Measurements from ENCODE around the gene DHRS13. TPM values are rescaled to one million over a fixed set of nuclear protein-coding genes. Genes with fewer than 3 reads are reported as not detected.

Gene DHRS13, protein sequence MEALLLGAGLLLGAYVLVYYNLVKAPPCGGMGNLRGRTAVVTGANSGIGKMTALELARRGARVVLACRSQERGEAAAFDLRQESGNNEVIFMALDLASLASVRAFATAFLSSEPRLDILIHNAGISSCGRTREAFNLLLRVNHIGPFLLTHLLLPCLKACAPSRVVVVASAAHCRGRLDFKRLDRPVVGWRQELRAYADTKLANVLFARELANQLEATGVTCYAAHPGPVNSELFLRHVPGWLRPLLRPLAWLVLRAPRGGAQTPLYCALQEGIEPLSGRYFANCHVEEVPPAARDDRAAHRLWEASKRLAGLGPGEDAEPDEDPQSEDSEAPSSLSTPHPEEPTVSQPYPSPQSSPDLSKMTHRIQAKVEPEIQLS
- 11.2 and 11.4 TPM in 2 replicates for polyA plus RNA-seq (2013)

DNA sequence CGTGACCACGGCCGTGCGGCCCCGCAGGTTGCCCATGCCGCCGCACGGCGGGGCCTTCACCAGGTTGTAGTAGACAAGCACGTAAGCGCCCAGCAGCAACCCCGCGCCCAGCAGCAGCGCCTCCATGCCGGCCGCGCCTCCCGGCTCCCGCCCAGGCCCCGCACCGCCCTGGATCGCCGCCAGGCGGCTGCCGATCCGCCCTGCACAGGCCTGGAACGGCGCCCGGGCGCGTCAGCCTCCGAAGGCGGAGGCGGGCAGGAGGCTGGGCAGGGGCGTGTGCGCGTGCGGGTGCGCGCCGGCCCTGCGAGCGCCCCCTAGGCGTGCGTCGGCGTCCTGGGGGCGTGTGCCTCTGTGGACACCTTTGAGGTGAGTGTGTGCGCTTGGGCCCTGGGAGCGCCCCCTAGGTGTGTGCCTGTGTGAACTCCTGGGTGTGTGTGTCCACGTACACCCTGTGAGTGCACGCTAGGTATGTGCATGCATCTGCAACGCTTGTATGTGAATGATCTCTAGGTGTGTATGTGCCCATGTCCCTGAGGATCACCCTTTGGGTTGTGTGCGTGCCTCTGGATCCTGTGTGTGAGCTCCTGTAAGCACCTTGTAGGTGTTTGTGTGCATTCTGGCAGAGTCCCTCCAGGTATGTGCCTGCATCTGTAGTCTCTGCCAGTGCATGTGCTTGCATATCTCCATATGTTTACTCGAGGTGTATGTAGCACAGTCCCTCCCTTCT is at the start of gene DHRS13:
TSS of gene DHRS13 (minus strand) at position 261 of the 727 bp plus-strand sequence. CDS start at position 126, 135 bp downstream.
- H3K4me3 ChIP-seq (ENCODE audit: low read depth, low read length): peak within 1 kb of the TSS; percentile 83
- peaks cover 9 to 11% of the 10 kb centered on the region in 2 experiments for H3K4me1 ChIP-seq (ENCODE audit: control insufficient read depth in 1 of 2, insufficient read depth in 2 of 2, low read length in 2 of 2)

DNA sequence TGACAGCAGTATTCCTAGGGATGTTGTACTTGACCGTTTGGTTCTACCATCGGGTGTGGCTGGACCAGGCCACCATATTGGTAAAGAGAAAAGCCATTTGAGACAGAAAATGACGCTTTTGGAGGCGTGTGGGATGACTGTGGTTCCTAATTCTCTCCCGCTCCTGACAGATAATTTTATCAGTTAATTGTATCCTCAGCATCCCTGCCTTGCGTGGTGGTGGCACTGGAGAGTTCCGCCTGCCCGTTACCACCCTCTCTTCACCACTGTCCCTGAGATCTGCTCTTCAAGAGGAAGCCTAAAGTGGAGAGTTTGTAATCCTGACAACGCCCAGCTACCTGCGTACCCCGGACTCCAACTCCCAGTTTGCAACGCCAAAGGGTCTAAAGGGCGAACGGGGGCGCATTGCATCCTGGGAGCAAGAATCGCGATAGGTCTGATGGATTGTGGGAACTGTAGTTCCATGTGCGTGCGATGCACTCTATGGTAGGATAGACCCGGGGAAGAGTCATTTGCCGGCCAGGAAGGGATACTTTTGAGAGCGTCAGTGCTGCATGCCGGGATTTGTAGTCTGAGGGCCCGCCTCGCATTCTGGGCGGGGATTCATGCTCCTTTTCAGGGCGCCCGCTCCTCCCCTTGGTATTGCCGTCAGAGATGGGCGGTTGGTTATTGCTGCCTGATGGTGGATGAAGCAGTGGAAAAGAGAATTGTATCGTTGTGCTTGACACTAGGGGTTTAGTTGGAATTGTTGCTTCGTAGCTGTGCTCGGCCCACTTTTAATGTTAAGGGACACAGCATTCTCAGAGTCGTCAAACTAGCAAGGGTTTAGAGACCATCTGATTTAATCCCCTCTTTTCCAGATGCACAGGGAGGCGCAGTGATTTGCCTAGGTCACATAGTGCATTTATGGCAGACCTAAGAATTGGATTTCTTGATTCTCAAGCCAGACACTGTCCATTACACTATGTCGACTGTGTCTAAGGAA is 49.4 kb upstream of the DHRS13 start:
- Histone ChIP-seq H3K79me1 (ENCODE audit: low read length) (peaks cover 21% of the 10 kb centered on the region), H2AK5ac (ENCODE audit: low read length) (peak overlapping the region; percentile 96), H4K12ac (ENCODE audit: low read depth, low read length) (peak overlapping the region; percentile 76), H3K9me3 (ENCODE audit: insufficient read depth, low read depth, low read length) (no peaks in the 10 kb centered on the region), H2BK5ac (ENCODE audit: low read depth, low read length, poor library complexity) (peak overlapping the region; percentile 87), H4K8ac (ENCODE audit: low read depth, low read length) (peak overlapping the region; percentile 93), H3K27me3 (ENCODE audit: insufficient read depth, low read length) (no peaks in the 10 kb centered on the region), H3K18ac (ENCODE audit: low read length) (peak overlapping the region; percentile 55), H2BK12ac (ENCODE audit: low read length) (peak overlapping the region; percentile 26), H3K23ac (ENCODE audit: low read length) (no peak overlapping the region), H3K27ac (ENCODE audit: low read depth, low read length) (peak overlapping the region; percentile 94), H3K4me3 (ENCODE audit: low read depth, low read length) (peak overlapping the region; percentile 72), H3K4me2 (ENCODE audit: low read length) (peak overlapping the region; percentile 71), H2AFZ (ENCODE audit: insufficient read depth, low read length, poor library complexity) (peak overlapping the region; percentile 80), H3K79me2 (ENCODE audit: control insufficient read depth, insufficient read depth, low read length, poor library complexity) (peaks cover 17% of the 10 kb centered on the region), H4K91ac (ENCODE audit: low read depth, low read length) (peak overlapping the region; percentile 98), H3K4ac (ENCODE audit: low read depth, low read length) (peak overlapping the region; percentile 67), H3K4me1 (ENCODE audit: control insufficient read depth in 1 of 2, insufficient read depth in 2 of 2, low read length in 2 of 2) (peaks cover 3 to 6% of the 10 kb centered on the region in 2 experiments), H3K9ac (ENCODE audit: low read length) (peak overlapping the region; percentile 66), H3K36me3 (ENCODE audit: control insufficient read depth in 1 of 2, insufficient read depth in 2 of 2, low read length in 2 of 2) (no peaks in the 10 kb centered on the region), H3K14ac (ENCODE audit: low read length) (peak overlapping the region; percentile 82), H2BK120ac (ENCODE audit: insufficient read depth, low read length, poor library complexity) (peak overlapping the region; percentile 92)
- DNase-seq: peak; percentile 97 to 99
- WGBS (ENCODE audit: extremely low coverage, insufficient coverage, insufficient read length): no CpG with 5 or more reads among the region's 36 CpGs

More for the DNA sequence above, at the start of gene DHRS13:
- H2BK5ac ChIP-seq (ENCODE audit: low read depth, low read length, poor library complexity): peak within 1 kb of the TSS; percentile 74
- peak within 1 kb of the TSS; percentile 61 for H2AK5ac ChIP-seq (ENCODE audit: low read length)
- H2AFZ ChIP-seq (ENCODE audit: insufficient read depth, low read length, poor library complexity): peak within 1 kb of the TSS; percentile 77
- H3K18ac ChIP-seq (ENCODE audit: low read length): peak within 1 kb of the TSS; percentile 87
- H3K79me1 ChIP-seq (ENCODE audit: low read length): peaks cover 5% of the 10 kb centered on the region
- DNase-seq: peak; percentile 98 to 99
- H3K79me2 ChIP-seq (ENCODE audit: control insufficient read depth, insufficient read depth, low read length, poor library complexity): peaks cover 7% of the 10 kb centered on the region
- H3K36me3 ChIP-seq (ENCODE audit: control insufficient read depth in 1 of 2, insufficient read depth in 2 of 2, low read length in 2 of 2): peaks cover 23 to 29% of the 10 kb centered on the region in 2 experiments
- peak within 1 kb of the TSS; percentile 80 for H3K14ac ChIP-seq (ENCODE audit: low read length)
- WGBS (ENCODE audit: extremely low coverage, insufficient coverage, insufficient read length): no CpG with 5 or more reads among the region's 55 CpGs
- peak within 1 kb of the TSS; percentile 39 for H2BK12ac ChIP-seq (ENCODE audit: low read length)
- peak within 1 kb of the TSS; percentile 82 for H3K27ac ChIP-seq (ENCODE audit: low read depth, low read length)
- H3K27me3 ChIP-seq (ENCODE audit: insufficient read depth, low read length): no peaks in the 10 kb centered on the region
- peak within 1 kb of the TSS; percentile 73 for H2BK120ac ChIP-seq (ENCODE audit: insufficient read depth, low read length, poor library complexity)
- no peak within 1 kb of the TSS for H3K23ac ChIP-seq (ENCODE audit: low read length)
- peak within 1 kb of the TSS; percentile 76 for H4K12ac ChIP-seq (ENCODE audit: low read depth, low read length)
- H4K8ac ChIP-seq (ENCODE audit: low read depth, low read length): peak within 1 kb of the TSS; percentile 77
- H3K9ac ChIP-seq (ENCODE audit: low read length): peak within 1 kb of the TSS; percentile 82
- peak within 1 kb of the TSS; percentile 82 for H4K91ac ChIP-seq (ENCODE audit: low read depth, low read length)
- peak within 1 kb of the TSS; percentile 60 for H3K4ac ChIP-seq (ENCODE audit: low read depth, low read length)
- peaks cover 4% of the 10 kb centered on the region for H3K9me3 ChIP-seq (ENCODE audit: insufficient read depth, low read depth, low read length)
- peak within 1 kb of the TSS; percentile 85 for H3K4me2 ChIP-seq (ENCODE audit: low read length)

DNA sequence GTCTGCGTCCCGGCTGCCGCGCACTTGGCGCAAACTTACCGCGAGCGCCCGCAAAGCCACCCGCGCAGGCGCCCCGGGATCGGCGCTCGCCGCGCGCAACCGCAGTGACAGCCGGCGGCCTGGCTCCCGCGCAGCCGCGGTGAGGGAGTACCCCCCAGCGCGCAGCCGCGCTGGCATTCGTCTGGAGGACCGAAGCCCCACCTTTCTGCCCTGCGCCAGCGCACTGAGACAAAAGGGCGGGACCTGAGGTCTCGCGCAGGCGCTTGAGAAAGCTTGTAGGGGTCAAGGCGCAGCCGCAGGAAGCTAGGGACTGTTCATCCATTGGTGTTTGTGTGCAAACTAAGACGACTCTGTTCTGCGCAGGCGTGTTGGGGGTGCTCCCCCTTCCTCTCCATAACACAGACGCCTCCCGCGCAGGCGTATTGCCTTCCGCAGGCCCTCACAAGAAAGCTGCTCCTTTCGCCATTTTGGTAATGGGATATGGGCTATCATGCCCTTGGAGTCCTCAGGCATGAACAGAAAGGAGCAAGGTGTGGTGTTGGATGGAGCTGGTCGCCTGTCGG is 48.6 kb upstream of the DHRS13 start, which contains the start of gene PHF12:
TSS of gene PHF12 (minus strand) at position 91 of the 563 bp plus-strand sequence. CDS start 558 bp downstream, outside the sequence.
- Histone ChIP-seq H4K8ac (ENCODE audit: low read depth, low read length) (peak within 1 kb of the TSS; percentile 93), H3K4ac (ENCODE audit: low read depth, low read length) (peak within 1 kb of the TSS; percentile 90), H3K79me2 (ENCODE audit: control insufficient read depth, insufficient read depth, low read length, poor library complexity) (peaks cover 17% of the 10 kb centered on the region), H3K4me1 (ENCODE audit: control insufficient read depth in 1 of 2, insufficient read depth in 2 of 2, low read length in 2 of 2) (peaks cover 3 to 6% of the 10 kb centered on the region in 2 experiments), H3K23ac (ENCODE audit: low read length) (no peak within 1 kb of the TSS), H2AK5ac (ENCODE audit: low read length) (peak within 1 kb of the TSS; percentile 96), H4K91ac (ENCODE audit: low read depth, low read length) (peak within 1 kb of the TSS; percentile 98), H3K79me1 (ENCODE audit: low read length) (peaks cover 21% of the 10 kb centered on the region), H3K4me3 (ENCODE audit: low read depth, low read length) (peak within 1 kb of the TSS; percentile 93), H3K18ac (ENCODE audit: low read length) (peak within 1 kb of the TSS; percentile 82), H3K27me3 (ENCODE audit: insufficient read depth, low read length) (no peaks in the 10 kb centered on the region), H3K9me3 (ENCODE audit: insufficient read depth, low read depth, low read length) (no peaks in the 10 kb centered on the region), H2BK12ac (ENCODE audit: low read length) (peak within 1 kb of the TSS; percentile 26), H3K9ac (ENCODE audit: low read length) (peak within 1 kb of the TSS; percentile 88), H2AFZ (ENCODE audit: insufficient read depth, low read length, poor library complexity) (peak within 1 kb of the TSS; percentile 80), H3K4me2 (ENCODE audit: low read length) (peak within 1 kb of the TSS; percentile 98), H2BK5ac (ENCODE audit: low read depth, low read length, poor library complexity) (peak within 1 kb of the TSS; percentile 87), H2BK120ac (ENCODE audit: insufficient read depth, low read length, poor library complexity) (peak within 1 kb of the TSS; percentile 92), H3K14ac (ENCODE audit: low read length) (peak within 1 kb of the TSS; percentile 92), H4K12ac (ENCODE audit: low read depth, low read length) (peak within 1 kb of the TSS; percentile 76), H3K36me3 (ENCODE audit: control insufficient read depth in 1 of 2, insufficient read depth in 2 of 2, low read length in 2 of 2) (no peaks in the 10 kb centered on the region), H3K27ac (ENCODE audit: low read depth, low read length) (peak within 1 kb of the TSS; percentile 94)
- no CpG with 5 or more reads among the region's 51 CpGs for WGBS (ENCODE audit: extremely low coverage, insufficient coverage, insufficient read length)
- peak; percentile 100 for DNase-seq
